Body of pancreas (tissue), 4 donors: ENCODE results near the gene ADAM33.

Source experiments
- CTCF ChIP-seq, 7 experiments: fragments of 450-650 bp in 4 of 7; fragments of 200-600 bp in 3 of 7; sonication (generic) in 3 of 7; IDR thresholded peaks; one replicate each; pipeline ENCODE4 v1.5.1; 2016 to 2019; ENCODE audit warnings: antibody characterized with exemption in 7 of 7
- POLR2A ChIP-seq, 3 donors: fragments of 450-650 bp; IDR thresholded peaks; one replicate each; pipeline ENCODE4 v1.6.1; 2016; ENCODE audit warnings: antibody characterized with exemption in 3 of 3, mild to moderate bottlenecking in 2 of 3

DNA sequence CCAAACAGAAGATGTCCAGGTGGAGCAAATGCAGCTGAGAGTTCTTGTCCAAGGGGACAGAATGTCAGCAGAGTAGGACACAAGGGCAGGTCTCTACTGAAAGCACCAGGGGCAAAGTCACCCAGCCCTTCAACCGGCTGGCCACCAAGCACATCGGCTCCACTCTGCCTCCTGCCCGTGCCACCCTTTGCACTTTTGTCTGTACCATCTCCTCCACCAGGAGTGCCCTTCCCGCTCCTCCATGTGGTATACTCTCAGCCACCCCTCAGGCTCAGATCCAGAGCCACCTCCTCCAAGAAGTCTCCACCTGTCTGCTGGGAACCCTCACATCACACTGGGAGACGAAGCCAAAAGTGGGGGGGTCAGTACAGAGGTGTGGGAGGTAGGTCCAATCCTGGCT, 46.5 kb upstream of the ADAM33 start:
- no peak for TF ChIP-seq CTCF (IDR thresholded peaks at IDR 0.05)
- TF ChIP-seq POLR2A (IDR thresholded peaks at IDR 0.05): no peak
